Astrocyte (in vitro differentiated cells and primary cell): ENCODE data around the gene IL19. TPM values are rescaled to one million over a fixed set of nuclear protein-coding genes. Genes with fewer than 3 reads are reported as not detected.

Source experiments
- DNase-seq: peaks from one replicate; pipeline ENCODE4 v3.0.0-alpha.2; 2010; ENCODE audit warnings: low read depth
- FAIRE-seq: peaks from 2 replicates; lab custom pipeline; 2011; peaks lifted over from hg19 to GRCh38; lab: Jason Lieb, UNC
- H2AFZ ChIP-seq: 2 replicates; pipeline ENCODE4 v1.6.0; 2012; ENCODE audit warnings: low read depth, low read length, inconsistent platforms
- H3K27ac ChIP-seq: 2 replicates; pipeline ENCODE4 v1.5.1; 2011; ENCODE audit warnings: low read depth, low read length, inconsistent platforms
- H3K27me3 ChIP-seq: 2 replicates; pipeline ENCODE4 v1.6.0; 2011; ENCODE audit warnings: low read length, inconsistent platforms; ENCODE audit not compliant: insufficient read depth
- H3K36me3 ChIP-seq: 2 replicates; pipeline ENCODE4 v1.5.1; 2011; ENCODE audit warnings: low read length, inconsistent platforms; ENCODE audit not compliant: insufficient read depth
- H3K4me1 ChIP-seq: 2 replicates; pipeline ENCODE4 v1.5.1; 2011; ENCODE audit warnings: low read length, inconsistent platforms; ENCODE audit not compliant: insufficient read depth
- H3K4me2 ChIP-seq: 2 replicates; pipeline ENCODE4 v1.6.0; 2012; ENCODE audit warnings: low read length, inconsistent platforms
- H3K4me3 ChIP-seq: 2 replicates; pipeline ENCODE4 v1.5.1; 2011; ENCODE audit warnings: low read depth, mild to moderate bottlenecking, low read length, inconsistent platforms; ENCODE audit not compliant: insufficient read depth
- H3K79me2 ChIP-seq: 2 replicates; pipeline ENCODE4 v1.6.0; 2012; ENCODE audit warnings: mild to moderate bottlenecking, low read length, inconsistent platforms; ENCODE audit not compliant: insufficient read depth
- H3K9ac ChIP-seq: 2 replicates; pipeline ENCODE4 v1.6.0; 2012; ENCODE audit warnings: mild to moderate bottlenecking, low read length, inconsistent platforms
- H3K9me3 ChIP-seq: 2 replicates; pipeline ENCODE4 v1.5.1; 2012; ENCODE audit warnings: low read depth, mild to moderate bottlenecking, low read length, inconsistent platforms; ENCODE audit not compliant: insufficient read depth
- H4K20me1 ChIP-seq: 2 replicates; pipeline ENCODE4 v1.6.0; 2012; ENCODE audit warnings: low read length, inconsistent platforms; ENCODE audit not compliant: insufficient read depth
- H3K27ac Mint-ChIP-seq: one replicate; pipeline ENCODE4 v1.8.0; 2021; ENCODE audit warnings: mild to moderate bottlenecking, mixed read lengths; ENCODE audit not compliant: unreplicated experiment
- H3K27me3 Mint-ChIP-seq: one replicate; pipeline ENCODE4 v1.8.0; 2021; ENCODE audit warnings: low read depth, mixed read lengths; ENCODE audit not compliant: unreplicated experiment
- H3K36me3 Mint-ChIP-seq: one replicate; pipeline ENCODE4 v1.8.0; 2021; ENCODE audit warnings: low read depth, mixed read lengths; ENCODE audit not compliant: unreplicated experiment
- H3K4me1 Mint-ChIP-seq: one replicate; pipeline ENCODE4 v1.8.0; 2021; ENCODE audit warnings: low read depth, mixed read lengths; ENCODE audit not compliant: unreplicated experiment
- H3K4me3 Mint-ChIP-seq: one replicate; pipeline ENCODE4 v1.8.0; 2021; ENCODE audit warnings: mild to moderate bottlenecking, moderate library complexity, mixed read lengths; ENCODE audit not compliant: unreplicated experiment
- H3K9me3 Mint-ChIP-seq: one replicate; pipeline ENCODE4 v1.8.0; 2021; ENCODE audit warnings: mild to moderate bottlenecking, mixed read lengths; ENCODE audit not compliant: unreplicated experiment
- EZH2 ChIP-seq: IDR thresholded peaks from 2 replicates; pipeline ENCODE4 v1.6.1; 2012; ENCODE audit warnings: mild to moderate bottlenecking, low read length, inconsistent platforms; ENCODE audit not compliant: insufficient read depth
- total RNA-seq: library from RNA; stranded (reverse); gene quantifications from 2 replicates; pipeline ENCODE4 v1.2.1, GENCODE V29; 2021
- TF ChIP-seq, protein P1 (sequence below): IDR thresholded peaks from 2 replicates; pipeline ENCODE4 v1.5.1; 2011; ENCODE audit warnings: low read depth, mild to moderate bottlenecking, inconsistent platforms, low read length, moderate library complexity; ENCODE audit not compliant: insufficient read depth

Gene IL19
- total RNA-seq, 1 donor from 2014 or later, result 0.23 TPM

GRCh38 chr1:206887701-206888100 lies 117.1 kb downstream of the IL19 start:
- Mint-ChIP-seq H3K36me3 (no peaks in the 10 kb centered on the region), H3K27me3 (peaks cover 10% of the 10 kb centered on the region), H3K4me3 (no peak overlapping the region), H3K27ac (no peak overlapping the region), H3K4me1 (peaks cover 18% of the 10 kb centered on the region), H3K9me3 (peaks cover 2% of the 10 kb centered on the region)
- no peak for FAIRE-seq
- Histone ChIP-seq H3K79me2 (no peaks in the 10 kb centered on the region), H3K4me1 (peaks cover 5% of the 10 kb centered on the region), H4K20me1 (no peaks in the 10 kb centered on the region), H3K27me3 (peaks cover 5% of the 10 kb centered on the region), H3K27ac (no peak overlapping the region), H2AFZ (no peak overlapping the region), H3K4me3 (no peak overlapping the region), H3K9me3 (no peaks in the 10 kb centered on the region), H3K9ac (no peak overlapping the region), H3K4me2 (no peak overlapping the region), H3K36me3 (no peaks in the 10 kb centered on the region)
- TF ChIP-seq, protein P1, sequence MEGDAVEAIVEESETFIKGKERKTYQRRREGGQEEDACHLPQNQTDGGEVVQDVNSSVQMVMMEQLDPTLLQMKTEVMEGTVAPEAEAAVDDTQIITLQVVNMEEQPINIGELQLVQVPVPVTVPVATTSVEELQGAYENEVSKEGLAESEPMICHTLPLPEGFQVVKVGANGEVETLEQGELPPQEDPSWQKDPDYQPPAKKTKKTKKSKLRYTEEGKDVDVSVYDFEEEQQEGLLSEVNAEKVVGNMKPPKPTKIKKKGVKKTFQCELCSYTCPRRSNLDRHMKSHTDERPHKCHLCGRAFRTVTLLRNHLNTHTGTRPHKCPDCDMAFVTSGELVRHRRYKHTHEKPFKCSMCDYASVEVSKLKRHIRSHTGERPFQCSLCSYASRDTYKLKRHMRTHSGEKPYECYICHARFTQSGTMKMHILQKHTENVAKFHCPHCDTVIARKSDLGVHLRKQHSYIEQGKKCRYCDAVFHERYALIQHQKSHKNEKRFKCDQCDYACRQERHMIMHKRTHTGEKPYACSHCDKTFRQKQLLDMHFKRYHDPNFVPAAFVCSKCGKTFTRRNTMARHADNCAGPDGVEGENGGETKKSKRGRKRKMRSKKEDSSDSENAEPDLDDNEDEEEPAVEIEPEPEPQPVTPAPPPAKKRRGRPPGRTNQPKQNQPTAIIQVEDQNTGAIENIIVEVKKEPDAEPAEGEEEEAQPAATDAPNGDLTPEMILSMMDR, result no peak
- no peak for TF ChIP-seq EZH2
- DNase-seq, result no peak

DNA sequence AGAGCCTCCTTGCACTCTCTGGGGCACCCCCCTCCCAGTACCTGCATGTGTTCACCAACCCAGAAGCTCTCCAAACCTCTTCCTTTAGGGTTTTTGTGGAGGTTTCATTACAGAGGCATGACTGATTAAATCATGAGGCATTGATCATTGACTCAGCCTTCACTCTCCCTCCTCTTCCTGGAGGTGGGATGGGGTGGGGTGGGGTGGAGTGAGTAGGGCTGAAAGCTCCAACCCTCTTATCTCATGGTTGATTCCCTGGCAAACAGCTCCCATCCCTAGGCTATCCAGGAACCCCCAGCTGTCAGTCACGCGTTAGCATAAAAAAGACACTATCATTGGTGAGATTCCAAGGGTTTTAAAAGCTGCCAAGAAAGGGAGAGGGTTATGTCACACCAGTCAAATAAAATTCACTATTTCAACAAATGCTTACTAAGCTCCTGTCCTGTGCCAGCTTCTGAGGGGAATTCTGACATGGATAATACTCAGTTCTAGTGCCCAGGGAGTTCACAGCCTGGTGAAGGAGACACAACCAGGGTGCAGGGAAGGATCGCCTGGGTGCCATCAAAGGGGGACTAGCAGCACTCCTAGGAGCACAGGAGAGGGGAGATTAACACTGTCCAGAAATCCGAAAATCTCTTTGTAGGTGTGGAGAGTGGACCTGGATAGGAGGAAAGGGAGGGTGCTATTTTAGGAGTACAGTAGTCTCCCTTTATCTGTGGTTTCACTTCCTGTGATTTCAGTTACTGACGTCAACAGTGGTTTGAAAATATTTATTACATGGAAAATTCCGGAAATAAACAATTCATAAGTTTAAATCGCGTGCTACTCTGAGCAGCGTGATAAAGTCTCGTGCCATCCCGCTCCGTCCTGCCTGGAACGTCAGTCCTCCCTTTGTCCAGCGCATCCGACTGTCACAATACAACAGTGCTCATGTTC lies 119.8 kb downstream of the IL19 start:
- TF ChIP-seq, protein P1, result no peak
- TF ChIP-seq EZH2, result no peak
- Histone ChIP-seq H3K27ac (no peak overlapping the region), H3K4me3 (no peak overlapping the region), H3K36me3 (no peaks in the 10 kb centered on the region), H4K20me1 (no peaks in the 10 kb centered on the region), H3K9ac (no peak overlapping the region), H2AFZ (no peak overlapping the region), H3K4me1 (peaks cover 5% of the 10 kb centered on the region), H3K9me3 (no peaks in the 10 kb centered on the region), H3K4me2 (peak overlapping the region; percentile 52), H3K79me2 (no peaks in the 10 kb centered on the region), H3K27me3 (peaks cover 1% of the 10 kb centered on the region)
- H3K27ac Mint-ChIP-seq, result no peak overlapping the region
- no peak for FAIRE-seq
- DNase-seq, result peak; percentile 76
- no peak overlapping the region for H3K4me3 Mint-ChIP-seq
- H3K9me3 Mint-ChIP-seq, result peaks cover 2% of the 10 kb centered on the region
- peaks cover 6% of the 10 kb centered on the region for H3K27me3 Mint-ChIP-seq
- H3K4me1 Mint-ChIP-seq, result peaks cover 18% of the 10 kb centered on the region
- H3K36me3 Mint-ChIP-seq, result no peaks in the 10 kb centered on the region

DNA sequence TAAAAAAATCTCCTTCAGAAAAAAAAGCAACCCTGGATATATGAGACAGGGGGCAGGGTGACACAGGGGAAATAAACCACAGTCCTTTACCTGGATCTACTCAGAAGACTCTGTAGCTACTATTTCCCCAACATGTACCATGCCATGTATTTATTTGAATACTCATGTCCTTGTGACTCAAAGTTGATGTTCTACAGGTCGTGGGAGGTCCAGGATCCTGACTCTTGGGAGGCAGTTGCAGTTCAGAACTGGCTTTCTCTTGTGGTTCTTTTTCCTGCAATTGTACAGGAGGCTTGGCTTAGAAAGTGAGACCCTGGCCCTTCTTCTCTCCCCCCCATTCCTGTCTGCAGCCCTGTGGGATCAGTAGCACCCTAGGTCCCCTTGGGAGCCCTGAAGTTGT lies 120.8 kb downstream of the IL19 start:
- no peak overlapping the region for H3K27ac ChIP-seq
- no peak for DNase-seq
- no peak overlapping the region for H3K9ac ChIP-seq
- Mint-ChIP-seq H3K4me3 (no peak overlapping the region), H3K27me3 (peaks cover 3% of the 10 kb centered on the region), H3K36me3 (no peaks in the 10 kb centered on the region), H3K4me1 (peaks cover 22% of the 10 kb centered on the region), H3K27ac (no peak overlapping the region), H3K9me3 (peaks cover 2% of the 10 kb centered on the region)
- H2AFZ ChIP-seq, result no peak overlapping the region
- no peaks in the 10 kb centered on the region for H4K20me1 ChIP-seq
- no peak overlapping the region for H3K4me2 ChIP-seq
- peaks cover 5% of the 10 kb centered on the region for H3K4me1 ChIP-seq
- H3K36me3 ChIP-seq, result no peaks in the 10 kb centered on the region
- no peaks in the 10 kb centered on the region for H3K9me3 ChIP-seq
- H3K79me2 ChIP-seq, result no peaks in the 10 kb centered on the region
- H3K27me3 ChIP-seq, result no peaks in the 10 kb centered on the region
- TF ChIP-seq, protein P1, result no peak
- no peak for TF ChIP-seq EZH2
- no peak overlapping the region for H3K4me3 ChIP-seq
- no peak for FAIRE-seq
